Left ventricle myocardium inferior (tissue), 1 donor: ENCODE results near the gene GALK1. TPM values are rescaled to one million over a fixed set of nuclear protein-coding genes. Genes with fewer than 3 reads are reported as not detected.
"Not testable (repeated sequence)": the region's sequence is repeated elsewhere in the genome, so short reads cannot be mapped to it uniquely, and the experiment has no call there.

Experiments used
- DNase-seq: peaks from one replicate; pipeline ENCODE4 v3.0.0-alpha.2; 2020
- H3K27ac ChIP-seq: fragments of 200-600 bp; replicated peaks from 2 replicates; pipeline ENCODE4 v1.8.0; 2021
- H3K27me3 ChIP-seq: fragments of 200-600 bp; 2 replicates; pipeline ENCODE4 v1.8.0; 2021; ENCODE audit warnings: low read depth
- H3K36me3 ChIP-seq: fragments of 200-600 bp; 2 replicates; pipeline ENCODE4 v1.8.0; 2021
- H3K4me1 ChIP-seq: fragments of 200-600 bp; 2 replicates; pipeline ENCODE4 v1.8.0; 2021
- H3K4me3 ChIP-seq: fragments of 200-600 bp; 2 replicates; pipeline ENCODE4 v1.8.0; 2021; ENCODE audit warnings: mild to moderate bottlenecking, moderate library complexity
- H3K9me3 ChIP-seq: fragments of 200-600 bp; replicated peaks from 2 replicates; pipeline ENCODE4 v1.8.0; 2021
- intact Hi-C: fragments of 100-400 bp; cut with micrococcal nuclease; formaldehyde crosslinking; loops from one replicate; pipeline ENCODE4 v1.11.0; 2022
- total RNA-seq: library from RNA; stranded (reverse); fragmentation: NEBNext Ultra II Directional; extraction: Animal tissue kit (Norgen Biotek cat#: 25700); gene quantifications from one replicate; pipeline ENCODE4 v1.2.1, GENCODE V29; 2021
- TF ChIP-seq, protein P1 (sequence below): fragments of 200-600 bp; IDR thresholded peaks from 2 replicates; pipeline ENCODE4 v1.8.0; 2021; ENCODE audit warnings: antibody characterized with exemption, mild to moderate bottlenecking, borderline replicate concordance
- donor health status: DM: no; HTN: yes; CAD: no; lungs with severe emphysema.

Gene GALK1
- total RNA-seq, 1 donor from 2014 or later, result 19.1 TPM

- TF ChIP-seq, protein P1, sequence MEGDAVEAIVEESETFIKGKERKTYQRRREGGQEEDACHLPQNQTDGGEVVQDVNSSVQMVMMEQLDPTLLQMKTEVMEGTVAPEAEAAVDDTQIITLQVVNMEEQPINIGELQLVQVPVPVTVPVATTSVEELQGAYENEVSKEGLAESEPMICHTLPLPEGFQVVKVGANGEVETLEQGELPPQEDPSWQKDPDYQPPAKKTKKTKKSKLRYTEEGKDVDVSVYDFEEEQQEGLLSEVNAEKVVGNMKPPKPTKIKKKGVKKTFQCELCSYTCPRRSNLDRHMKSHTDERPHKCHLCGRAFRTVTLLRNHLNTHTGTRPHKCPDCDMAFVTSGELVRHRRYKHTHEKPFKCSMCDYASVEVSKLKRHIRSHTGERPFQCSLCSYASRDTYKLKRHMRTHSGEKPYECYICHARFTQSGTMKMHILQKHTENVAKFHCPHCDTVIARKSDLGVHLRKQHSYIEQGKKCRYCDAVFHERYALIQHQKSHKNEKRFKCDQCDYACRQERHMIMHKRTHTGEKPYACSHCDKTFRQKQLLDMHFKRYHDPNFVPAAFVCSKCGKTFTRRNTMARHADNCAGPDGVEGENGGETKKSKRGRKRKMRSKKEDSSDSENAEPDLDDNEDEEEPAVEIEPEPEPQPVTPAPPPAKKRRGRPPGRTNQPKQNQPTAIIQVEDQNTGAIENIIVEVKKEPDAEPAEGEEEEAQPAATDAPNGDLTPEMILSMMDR, result peak; percentile 71
- intact Hi-C loops, result loop anchor here (5.0 kb wide), 1 partner anchor 74 kb away; the partner anchor contains the start of gene WBP2
- no peaks in the 10 kb centered on the region for H3K27me3 ChIP-seq
- peaks cover 9% of the 10 kb centered on the region for H3K36me3 ChIP-seq
- no peak for DNase-seq
- H3K27ac ChIP-seq, result peak overlapping the region; percentile 100
- no peak overlapping the region for H3K4me3 ChIP-seq
- H3K9me3 ChIP-seq, result no peaks in the 10 kb centered on the region
- peaks cover 62% of the 10 kb centered on the region for H3K4me1 ChIP-seq
These were observed 18.2 kb upstream of the GALK1 start for GRCh38 chr17:75783069-75783783.

DNA sequence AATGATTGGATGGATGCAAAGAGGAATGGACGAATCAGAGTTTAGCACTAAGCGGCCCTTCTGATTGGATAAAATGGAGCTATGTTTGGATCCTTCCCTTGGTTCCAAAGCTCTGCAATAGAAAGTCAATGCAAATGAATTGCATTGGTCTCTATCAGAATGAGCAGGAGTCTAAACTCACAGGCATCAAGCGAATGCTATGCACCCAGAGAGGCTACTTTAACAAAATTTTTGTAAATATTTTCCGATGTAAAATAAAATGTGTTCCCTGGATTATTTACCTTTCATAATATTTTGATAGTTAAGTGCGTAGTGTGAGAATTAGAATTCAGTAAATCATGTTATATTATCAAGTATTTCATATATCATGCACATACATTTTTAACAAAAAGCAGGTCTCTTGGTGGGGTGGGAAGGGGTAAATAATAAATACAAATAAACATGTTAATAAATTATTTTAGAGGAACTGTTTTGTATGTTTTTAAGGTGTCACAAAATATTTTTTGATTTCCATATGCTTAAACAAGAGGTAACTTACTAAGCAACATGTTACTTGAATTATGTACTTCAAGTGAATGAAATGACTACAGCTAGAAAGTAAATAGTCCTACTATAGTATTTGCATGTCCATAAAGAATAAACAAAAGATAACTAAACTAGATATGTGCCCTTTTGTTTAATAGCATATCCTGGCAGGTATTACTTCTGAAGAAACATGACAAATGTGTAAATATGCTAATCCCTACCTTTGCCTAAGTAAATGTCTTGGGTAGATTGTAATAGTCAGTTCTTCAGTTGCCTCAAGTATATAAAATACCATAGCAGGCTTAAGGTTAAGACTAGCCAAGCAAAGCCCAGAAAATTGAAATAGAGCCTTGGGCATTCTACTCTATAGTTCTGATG, 15.2 kb upstream of the GALK1 start:
- TF ChIP-seq, protein P1, result no peak
- Histone ChIP-seq H3K36me3 (peaks cover 39% of the 10 kb centered on the region), H3K27me3 (no peaks in the 10 kb centered on the region), H3K4me3 (peak overlapping the region; percentile 97), H3K27ac (peak overlapping the region; percentile 97), H3K9me3 (no peaks in the 10 kb centered on the region), H3K4me1 (peaks cover 67% of the 10 kb centered on the region)
- intact Hi-C loops, result loop anchor here (5.0 kb wide), 1 partner anchor 77 kb away; the partner anchor contains the start of gene WBP2
- no peak for DNase-seq

DNA sequence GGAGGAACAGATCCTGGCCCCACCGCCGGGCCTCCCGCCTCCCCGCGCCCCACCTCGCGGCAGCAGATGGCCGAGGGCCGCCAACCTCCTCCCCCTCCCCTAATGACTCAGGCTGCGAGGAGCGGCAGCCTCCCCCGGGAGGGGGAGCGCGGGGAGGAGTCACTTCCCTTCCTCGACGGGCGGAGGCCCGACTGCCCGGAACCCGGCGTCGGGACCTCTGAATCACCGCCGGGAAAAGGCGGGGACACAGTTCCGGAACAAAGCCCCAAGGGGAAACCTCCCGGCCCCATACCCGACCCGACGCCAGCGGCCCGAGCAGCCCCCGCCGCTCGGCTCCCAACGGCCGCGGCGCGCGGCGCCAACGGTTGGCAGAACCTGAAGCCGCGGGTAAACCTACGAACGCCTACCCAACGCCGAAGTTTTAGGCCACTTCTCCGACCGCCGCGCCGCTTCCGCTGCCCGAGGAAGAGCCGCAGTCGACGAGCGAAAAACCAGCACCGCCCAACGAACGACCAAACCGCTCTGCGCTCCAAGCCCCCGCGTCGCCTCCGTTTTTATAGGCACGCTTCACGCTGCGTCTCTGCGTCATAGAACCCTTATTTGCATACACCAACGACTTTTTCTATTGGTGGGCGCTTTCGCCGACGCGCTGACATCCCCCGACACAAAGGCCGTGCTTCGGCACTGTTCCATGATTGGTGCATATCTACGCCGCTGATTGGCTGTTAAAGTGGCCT, 14.4 kb upstream of the GALK1 start:
- Histone ChIP-seq H3K9me3 (no peaks in the 10 kb centered on the region), H3K27me3 (no peaks in the 10 kb centered on the region), H3K4me3 (peak overlapping the region; percentile 97), H3K27ac (peak overlapping the region; percentile 97), H3K36me3 (peaks cover 46% of the 10 kb centered on the region), H3K4me1 (peaks cover 70% of the 10 kb centered on the region)
- intact Hi-C loops, result no loop called here
- DNase-seq, result peak; percentile 95
- TF ChIP-seq, protein P1, result peak; percentile 17

DNA sequence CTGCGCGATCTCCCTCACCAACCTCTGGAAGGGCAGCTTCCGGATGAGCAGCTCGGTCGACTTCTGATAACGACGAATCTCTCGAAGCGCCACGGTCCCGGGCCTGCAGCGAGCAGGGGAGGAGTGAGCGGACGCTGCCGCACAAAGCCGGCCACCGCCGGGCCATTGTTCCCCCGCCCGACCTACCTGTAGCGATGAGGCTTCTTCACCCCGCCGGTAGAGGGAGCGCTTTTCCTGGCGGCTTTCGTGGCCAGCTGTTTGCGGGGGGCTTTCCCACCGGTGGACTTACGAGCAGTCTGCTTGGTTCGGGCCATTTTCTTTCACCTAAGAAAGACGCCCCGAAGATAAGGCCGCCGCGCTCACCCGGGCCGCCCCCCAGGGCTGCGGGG, 13.9 kb upstream of the GALK1 start:
- H3K27ac ChIP-seq, result peak overlapping the region; percentile 97
- DNase-seq, result no peak
- intact Hi-C loops, result no loop called here
- H3K4me1 ChIP-seq, result peaks cover 65% of the 10 kb centered on the region
- H3K27me3 ChIP-seq, result no peaks in the 10 kb centered on the region
- H3K4me3 ChIP-seq, result peak overlapping the region; percentile 97
- H3K9me3 ChIP-seq, result no peaks in the 10 kb centered on the region
- TF ChIP-seq, protein P1, result peak; percentile 60
- H3K36me3 ChIP-seq, result peaks cover 51% of the 10 kb centered on the region

DNA sequence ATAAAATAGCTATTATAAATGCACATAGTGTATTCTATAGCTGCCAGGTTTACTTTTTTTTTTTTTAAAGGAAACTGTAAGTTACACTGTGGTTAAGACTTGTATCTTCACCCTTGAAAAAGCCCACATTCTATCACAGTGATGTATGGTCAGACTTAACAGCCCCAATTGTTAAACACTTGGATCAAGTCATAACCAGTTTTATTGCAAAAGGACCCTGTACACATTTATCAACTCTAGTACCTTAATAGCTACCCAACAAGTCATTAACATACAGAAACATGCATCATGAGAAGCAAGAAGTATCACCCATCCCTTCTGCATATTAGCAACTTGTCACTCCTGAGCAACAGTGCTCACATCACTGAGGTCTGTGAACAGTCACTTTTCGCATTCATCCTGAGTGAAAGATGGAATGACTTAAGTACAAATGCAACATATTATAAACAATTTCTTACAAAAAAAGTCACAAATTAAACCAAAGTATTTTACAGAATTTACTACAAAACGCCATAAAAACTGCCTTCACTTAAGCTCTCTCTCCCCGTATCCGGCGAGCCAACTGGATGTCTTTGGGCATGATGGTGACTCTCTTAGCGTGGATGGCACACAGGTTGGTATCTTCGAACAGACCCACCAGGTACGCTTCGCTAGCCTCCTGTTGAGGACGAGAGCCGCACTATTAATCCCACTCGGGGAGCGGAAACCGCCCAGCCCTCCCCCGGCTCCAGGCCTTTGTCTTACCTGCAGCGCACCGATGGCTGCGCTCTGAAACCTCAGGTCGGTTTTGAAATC, 13.3 kb upstream of the GALK1 start:
- Histone ChIP-seq H3K4me1 (peaks cover 59% of the 10 kb centered on the region), H3K27ac (peak overlapping the region; percentile 97), H3K36me3 (peaks cover 51% of the 10 kb centered on the region), H3K4me3 (peak overlapping the region; percentile 97)
- DNase-seq, H3K9me3 ChIP-seq, H3K27me3 ChIP-seq, intact Hi-C loops: not testable (repeated sequence)
